ENCODE measurements around the gene TICAM2. TPM values are rescaled to one million over a fixed set of nuclear protein-coding genes. Genes with fewer than 3 reads are reported as not detected.

TICAM2 gene
- total RNA-seq, 1 experiment from 2014 or later, result 1.0 TPM

- no peak for TF ChIP-seq NFE2L1 (CRISPR knock-in tag; IDR thresholded peaks at IDR 0.05)
- TF ChIP-seq AR (CRISPR knock-in tag; IDR thresholded peaks at IDR 0.05), result no peak
- no peak for TF ChIP-seq ATF6 (CRISPR knock-in tag; IDR thresholded peaks at IDR 0.05)
Observed at GRCh38 chr5:115602591-115603125, 379 bp upstream of the TICAM2 start (continued).

GRCh38 chr5:115600766-115601165 lies 1.5 kb downstream of the TICAM2 start:
- Mint-ChIP-seq H3K27ac (no peak overlapping the region), H3K4me3 (no peak overlapping the region), H3K36me3 (no peaks in the 10 kb centered on the region), H3K4me1 (peaks cover 24% of the 10 kb centered on the region), H3K9me3 (no peaks in the 10 kb centered on the region), H3K27me3 (ENCODE audit: low read depth) (no peaks in the 10 kb centered on the region)
- TF ChIP-seq FOXP1 (CRISPR knock-in tag; IDR thresholded peaks at IDR 0.05; ENCODE audit: borderline replicate concordance), result no peak
- TF ChIP-seq SMAD3 (CRISPR knock-in tag; IDR thresholded peaks at IDR 0.05; ENCODE audit: borderline replicate concordance), result no peak
- no peak for TF ChIP-seq ETV6 (CRISPR knock-in tag; IDR thresholded peaks at IDR 0.05)
- TF ChIP-seq FOXJ3 (CRISPR knock-in tag; IDR thresholded peaks at IDR 0.05; ENCODE audit: borderline replicate concordance), result no peak
- TF ChIP-seq NR2C2 (CRISPR knock-in tag; IDR thresholded peaks at IDR 0.05), result no peak
- no peak for TF ChIP-seq ZBTB21 (CRISPR knock-in tag; IDR thresholded peaks at IDR 0.05; ENCODE audit: borderline replicate concordance)
- TF ChIP-seq E2F1 (CRISPR knock-in tag; IDR thresholded peaks at IDR 0.05), result no peak
- no peak for TF ChIP-seq ZNF671 (CRISPR knock-in tag; IDR thresholded peaks at IDR 0.05)
- no peak for TF ChIP-seq ATF3 (CRISPR knock-in tag; conservative IDR thresholded peaks at IDR 0.05)
- no peak for TF ChIP-seq IRF1 (CRISPR knock-in tag; IDR thresholded peaks at IDR 0.05)
- no peak for TF ChIP-seq ATF1 (CRISPR knock-in tag; IDR thresholded peaks at IDR 0.05)
- TF ChIP-seq ZNF219 (CRISPR knock-in tag; IDR thresholded peaks at IDR 0.05; ENCODE audit: borderline replicate concordance), result no peak
- TF ChIP-seq E2F5 (CRISPR knock-in tag; IDR thresholded peaks at IDR 0.05), result no peak
- ATAC-seq, result no peak
- CTCF ChIA-PET, result interaction anchor here (1.8 kb wide), 1 partner anchor 26 kb away, joined by 6 read pairs; no protein-coding TSS in a partner anchor
- DNase-seq (ENCODE audit: low spot score), result no peak
- POLR2A ChIA-PET, result no interaction called here

GRCh38 chr5:115599924-115600323 lies 2.4 kb downstream of the TICAM2 start:
- ChIA-PET CTCF (interaction anchor here (1.0 kb wide), 1 partner anchor 25 kb away, joined by 8 read pairs; no protein-coding TSS in a partner anchor), POLR2A (no interaction called here)
- no peak for DNase-seq (ENCODE audit: low spot score)
- Mint-ChIP-seq H3K36me3 (no peaks in the 10 kb centered on the region), H3K27me3 (ENCODE audit: low read depth) (no peaks in the 10 kb centered on the region), H3K4me3 (no peak overlapping the region), H3K4me1 (peaks cover 24% of the 10 kb centered on the region), H3K27ac (no peak overlapping the region), H3K9me3 (no peaks in the 10 kb centered on the region)
- peak; percentile 25 for ATAC-seq
- TF ChIP-seq USF1 (CRISPR knock-in tag; IDR thresholded peaks at IDR 0.05) (no peak), CREM (CRISPR knock-in tag; IDR thresholded peaks at IDR 0.05) (no peak), ARID4B (CRISPR knock-in tag; IDR thresholded peaks at IDR 0.05; ENCODE audit: borderline replicate concordance) (no peak), MXD4 (CRISPR knock-in tag; IDR thresholded peaks at IDR 0.05; ENCODE audit: borderline replicate concordance) (no peak), SMAD3 (CRISPR knock-in tag; IDR thresholded peaks at IDR 0.05; ENCODE audit: borderline replicate concordance) (no peak)
